GM12865 (cell line): ENCODE data around the gene ITPR1.

Experiments used
- DNase-seq: peaks from one replicate; pipeline ENCODE4 v3.0.0; 2010; ENCODE audit warnings: low read depth
- H3K4me3 ChIP-seq: 2 replicates; pipeline ENCODE4 v1.5.1; 2011; ENCODE audit warnings: mild to moderate bottlenecking, low read depth, low read length, control low read depth
- CTCF ChIP-seq: IDR thresholded peaks from 2 replicates; pipeline ENCODE4 v1.5.1; 2011; ENCODE audit warnings: low read length, control low read depth, low read depth, inconsistent platforms; ENCODE audit not compliant: insufficient read depth; ENCODE audit errors: missing control alignments

Gene ITPR1

GRCh38 chr3:4882548-4882947 lies 389.4 kb downstream of the ITPR1 start:
- no peak for DNase-seq
- no peak overlapping the region for H3K4me3 ChIP-seq
- no peak for TF ChIP-seq CTCF

- no peak for DNase-seq
- no peak for TF ChIP-seq CTCF
- no peak overlapping the region for H3K4me3 ChIP-seq
These were observed 389.9 kb downstream of the ITPR1 start for GRCh38 chr3:4883011-4883410.

GRCh38 chr3:4884888-4885287 lies 391.7 kb downstream of the ITPR1 start:
- DNase-seq: no peak
- no peak for TF ChIP-seq CTCF

GRCh38 chr3:4885316-4885715 lies 392.2 kb downstream of the ITPR1 start:
- no peak for TF ChIP-seq CTCF
- no peak for DNase-seq
- H3K4me3 ChIP-seq: no peak overlapping the region

More at GRCh38 chr3:4884888-4885287, 391.7 kb downstream of the ITPR1 start:
- H3K4me3 ChIP-seq: no peak overlapping the region

- TF ChIP-seq CTCF: no peak
- no peak for DNase-seq
- no peak overlapping the region for H3K4me3 ChIP-seq
These were observed 393.3 kb downstream of the ITPR1 start for GRCh38 chr3:4886448-4886847.

- H3K4me3 ChIP-seq: no peak overlapping the region
- no peak for DNase-seq
- no peak for TF ChIP-seq CTCF
These were observed 394.0 kb downstream of the ITPR1 start for GRCh38 chr3:4887177-4887576.
